Effector memory CD8-positive, alpha-beta T cell (primary cell): ENCODE data around the gene ANO1.

ENCODE experiments used
- ATAC-seq: fragments of 150-1000 bp; cut with Tn5 transposase; replicated peaks from 2 replicates; pipeline ENCODE4 v1.10.0; 2021; ENCODE audit warnings: mild to moderate bottlenecking, moderate library complexity
- DNase-seq, 3 experiments: peaks; one replicate each; pipeline ENCODE4 v3.0.0; 2021
- H3K27ac Mint-ChIP-seq, 2 donors: one replicate each; pipeline ENCODE4 v1.8.0; 2022; ENCODE audit warnings: mild to moderate bottlenecking in 2 of 2, mixed read lengths in 2 of 2, moderate library complexity in 2 of 2
- H3K27me3 Mint-ChIP-seq, 2 donors: one replicate each; pipeline ENCODE4 v1.8.0; 2022; ENCODE audit warnings: mixed read lengths in 2 of 2
- H3K36me3 Mint-ChIP-seq: one replicate; pipeline ENCODE4 v1.8.0; 2022; ENCODE audit warnings: mild to moderate bottlenecking, moderate library complexity, mixed read lengths; ENCODE audit not compliant: insufficient read depth
- H3K4me1 Mint-ChIP-seq, 2 donors: one replicate each; pipeline ENCODE4 v1.8.0; 2022; ENCODE audit warnings: low read depth in 2 of 2, mixed read lengths in 2 of 2
- H3K4me3 Mint-ChIP-seq, 2 donors: one replicate each; pipeline ENCODE4 v1.8.0; 2022; ENCODE audit warnings: mild to moderate bottlenecking in 2 of 2, mixed read lengths in 2 of 2, moderate library complexity in 2 of 2
- H3K9me3 Mint-ChIP-seq, 2 donors: one replicate each; pipeline ENCODE4 v1.8.0; 2022; ENCODE audit warnings: mixed read lengths in 2 of 2

ANO1 gene

DNA sequence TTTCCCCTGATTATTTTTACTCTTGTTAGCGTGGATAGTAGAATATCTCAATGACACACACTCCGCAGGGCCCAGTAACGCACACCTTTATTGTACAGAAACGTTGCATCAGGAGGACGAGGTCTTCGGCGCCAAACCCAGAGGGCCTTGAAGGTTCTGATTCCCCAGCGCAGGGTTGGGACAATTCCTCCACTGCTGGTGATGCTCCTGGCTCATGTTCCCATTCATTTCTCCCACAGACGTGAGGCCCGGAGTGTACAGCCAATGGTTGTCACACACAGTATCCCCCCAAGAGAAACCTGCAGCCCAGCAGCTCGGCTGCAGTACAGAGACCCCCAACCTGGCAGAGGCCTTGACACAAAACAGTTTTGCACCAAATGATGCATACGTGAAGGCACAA, 6.1 kb upstream of the ANO1 start:
- Mint-ChIP-seq H3K9me3 (no peaks in the 10 kb centered on the region), H3K4me1 (peaks cover 0 to 4% of the 10 kb centered on the region in 2 donors), H3K27ac (no peak overlapping the region), H3K36me3 (no peaks in the 10 kb centered on the region), H3K4me3 (no peak overlapping the region), H3K27me3 (peaks cover 86 to 98% of the 10 kb centered on the region in 2 donors)
- no peak for DNase-seq
- ATAC-seq, result no peak

DNA sequence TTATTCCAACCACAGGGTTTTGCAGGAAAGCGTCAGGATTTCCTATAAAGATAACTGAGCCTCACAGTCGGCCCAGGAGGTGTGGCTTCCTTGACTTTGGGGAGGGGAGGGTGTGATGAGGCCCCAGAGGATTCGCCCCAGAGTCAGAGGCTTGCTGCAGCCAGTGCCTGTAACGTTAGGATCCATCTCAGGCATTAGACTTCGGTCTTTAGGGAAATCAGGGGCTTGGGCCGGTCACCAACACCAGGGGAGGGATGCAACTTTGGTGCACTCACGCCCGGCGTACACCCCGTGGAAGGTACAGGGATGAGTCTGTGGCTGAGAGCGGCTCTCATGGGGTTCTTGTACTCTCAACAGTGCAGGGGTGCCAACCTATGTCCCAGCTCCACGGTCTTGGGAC, 5.7 kb upstream of the ANO1 start:
- Mint-ChIP-seq H3K9me3 (no peaks in the 10 kb centered on the region), H3K4me1 (peaks cover 0 to 4% of the 10 kb centered on the region in 2 donors), H3K36me3 (no peaks in the 10 kb centered on the region), H3K27ac (no peak overlapping the region), H3K4me3 (no peak overlapping the region), H3K27me3 (peaks cover 89 to 100% of the 10 kb centered on the region in 2 donors)
- ATAC-seq (no peak), DNase-seq (no peak)

DNA sequence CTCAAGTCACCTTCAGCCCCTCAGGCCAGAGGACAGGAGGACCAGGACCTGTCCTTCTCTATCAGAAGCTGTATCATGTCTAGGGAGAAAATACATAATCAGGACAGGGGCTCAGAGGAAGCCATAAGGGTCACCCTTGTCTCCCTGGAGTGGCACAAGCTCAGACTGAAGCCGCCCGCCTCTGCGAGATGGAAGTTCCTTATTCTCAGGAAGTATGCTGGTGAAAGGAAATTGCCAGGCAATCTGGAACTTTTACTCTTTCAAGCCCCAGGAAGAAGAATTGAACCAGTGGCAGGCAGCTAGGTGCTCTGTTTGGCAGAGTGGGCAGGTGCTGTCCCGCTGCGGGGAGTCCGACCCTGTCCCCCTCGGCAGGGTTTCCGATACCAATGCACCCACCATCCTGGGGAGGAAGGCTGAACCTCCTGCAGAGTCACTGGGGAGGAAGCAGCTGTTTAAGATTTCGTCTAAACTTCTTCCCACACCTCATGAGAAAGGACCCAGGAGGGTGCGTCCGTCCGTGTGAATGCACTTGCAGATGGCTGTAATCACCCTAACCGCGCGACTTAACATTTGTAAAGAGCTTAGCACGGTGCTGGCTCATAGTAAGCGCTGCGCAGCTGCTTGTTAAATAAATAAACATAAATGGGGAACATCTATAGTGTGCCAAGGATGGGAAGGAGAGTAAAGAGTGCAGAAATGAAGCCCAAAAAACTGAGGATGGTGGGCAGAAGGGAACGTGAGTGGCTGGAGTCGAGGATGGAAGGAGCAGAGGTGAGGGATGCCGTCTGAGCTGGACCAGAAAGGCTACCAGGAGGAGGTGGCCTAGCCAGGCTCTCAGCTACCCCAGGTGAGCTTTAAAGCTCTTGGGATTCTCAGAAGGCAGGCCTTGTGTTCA, 5.0 kb upstream of the ANO1 start:
- Mint-ChIP-seq H3K27ac (no peak overlapping the region), H3K9me3 (no peaks in the 10 kb centered on the region), H3K27me3 (peaks cover 86 to 99% of the 10 kb centered on the region in 2 donors), H3K4me1 (peaks cover 0 to 4% of the 10 kb centered on the region in 2 donors), H3K36me3 (no peaks in the 10 kb centered on the region), H3K4me3 (no peak overlapping the region)
- DNase-seq, result no peak
- no peak for ATAC-seq

DNA sequence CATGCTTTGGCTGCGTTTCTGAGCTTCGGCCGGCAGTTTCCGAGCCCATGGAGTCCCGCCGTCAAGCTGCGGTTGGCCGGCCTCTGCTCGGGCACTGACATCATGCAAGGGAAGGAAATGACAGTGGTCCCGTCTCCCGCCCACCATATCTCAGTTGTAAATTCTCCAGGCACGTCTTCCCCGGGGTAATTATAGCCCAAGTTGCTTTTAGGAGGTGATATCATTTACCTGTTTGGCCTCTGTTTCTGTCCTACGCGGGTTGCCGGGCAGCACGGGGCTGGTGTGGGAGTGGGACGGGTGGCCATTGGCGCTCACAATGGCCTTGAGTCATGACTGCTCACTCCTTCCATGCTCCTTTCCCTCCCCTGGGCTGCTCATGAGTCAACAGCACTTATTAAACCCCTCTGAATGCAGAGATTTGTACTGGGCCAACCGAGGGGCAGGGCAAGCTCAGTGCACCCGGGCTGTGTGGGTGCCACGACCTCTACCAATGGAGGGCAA, 4.2 kb upstream of the ANO1 start:
- H3K4me3 Mint-ChIP-seq, result no peak overlapping the region
- H3K4me1 Mint-ChIP-seq, result peaks cover 0 to 4% of the 10 kb centered on the region in 2 donors
- ATAC-seq, result no peak
- no peaks in the 10 kb centered on the region for H3K9me3 Mint-ChIP-seq
- no peaks in the 10 kb centered on the region for H3K36me3 Mint-ChIP-seq
- DNase-seq, result no peak
- H3K27me3 Mint-ChIP-seq, result peaks cover 79 to 91% of the 10 kb centered on the region in 2 donors
- H3K27ac Mint-ChIP-seq, result no peak overlapping the region

DNA sequence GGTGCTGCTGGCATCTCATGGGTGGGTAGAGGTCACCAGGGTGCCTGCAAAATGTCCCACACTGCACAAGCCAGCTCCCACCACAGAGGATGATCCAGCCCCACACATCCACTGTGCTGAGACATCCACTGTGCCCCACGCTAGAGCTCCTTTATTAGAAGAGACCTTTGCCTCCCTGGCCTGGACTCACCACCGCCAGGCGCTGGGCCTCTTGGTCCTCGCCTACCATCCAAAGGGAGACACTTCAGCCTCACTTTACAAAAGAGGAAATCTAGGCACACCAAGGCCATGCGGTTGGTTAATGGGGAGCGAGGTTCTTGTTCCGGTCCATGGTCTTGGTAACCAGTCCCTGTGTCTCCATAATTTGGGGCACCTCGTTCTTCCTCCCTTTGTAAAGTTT, 3.4 kb upstream of the ANO1 start:
- H3K4me1 Mint-ChIP-seq, result peaks cover 0 to 4% of the 10 kb centered on the region in 2 donors
- DNase-seq (no peak), ATAC-seq (no peak)
- no peak overlapping the region for H3K27ac Mint-ChIP-seq
- no peaks in the 10 kb centered on the region for H3K9me3 Mint-ChIP-seq
- no peak overlapping the region for H3K4me3 Mint-ChIP-seq
- H3K27me3 Mint-ChIP-seq, result peaks cover 71 to 90% of the 10 kb centered on the region in 2 donors
- H3K36me3 Mint-ChIP-seq, result no peaks in the 10 kb centered on the region

DNA sequence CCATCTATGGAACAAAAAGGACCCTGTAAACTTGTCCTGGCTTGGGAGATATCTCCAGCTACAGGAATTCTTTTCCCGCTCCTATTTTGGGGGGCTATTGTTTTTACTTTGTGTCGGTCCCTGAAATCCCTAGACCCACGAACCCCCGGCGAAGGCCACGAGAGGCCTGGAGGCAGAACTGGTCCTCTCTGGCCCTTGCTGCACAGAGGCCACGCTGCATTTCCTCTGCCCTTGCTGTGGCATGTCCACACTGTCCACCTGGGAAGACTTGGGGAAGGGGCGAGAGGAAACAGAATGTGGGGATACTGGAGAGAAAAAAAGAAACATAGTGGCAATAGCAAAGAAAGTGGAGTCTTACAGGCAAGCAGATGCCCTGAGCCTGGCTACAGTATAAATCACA, 2.3 kb upstream of the ANO1 start:
- Mint-ChIP-seq H3K4me3 (no peak overlapping the region), H3K36me3 (no peaks in the 10 kb centered on the region), H3K9me3 (no peaks in the 10 kb centered on the region), H3K27ac (no peak overlapping the region), H3K4me1 (peaks cover 0 to 4% of the 10 kb centered on the region in 2 donors), H3K27me3 (peaks cover 60 to 84% of the 10 kb centered on the region in 2 donors)
- ATAC-seq (no peak), DNase-seq (no peak)

DNA sequence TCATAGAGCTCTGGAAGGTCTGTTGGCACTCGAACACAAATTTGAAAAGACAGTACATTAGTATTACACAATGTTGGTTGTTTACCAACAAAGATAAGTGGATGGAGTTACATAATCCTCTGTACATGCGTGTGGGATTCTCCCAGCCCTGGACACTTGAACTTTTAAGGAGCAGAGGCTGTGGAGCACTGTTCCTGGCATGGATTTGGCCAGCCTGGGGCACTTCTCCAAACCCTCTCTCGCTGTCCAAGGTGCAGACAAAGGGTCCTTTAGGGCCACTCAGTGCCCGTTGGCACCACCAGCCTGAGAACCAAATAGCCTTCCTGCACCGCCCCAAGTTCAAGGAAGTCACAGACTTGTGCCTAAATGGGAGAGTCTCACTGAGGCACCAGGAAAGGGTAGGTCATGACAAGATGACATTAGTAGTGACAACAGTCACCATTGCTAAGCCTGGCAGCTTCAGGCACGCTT, 1.6 kb upstream of the ANO1 start:
- Mint-ChIP-seq H3K27ac (no peak overlapping the region), H3K36me3 (no peaks in the 10 kb centered on the region), H3K4me1 (peaks cover 0 to 4% of the 10 kb centered on the region in 2 donors), H3K27me3 (peaks cover 56 to 78% of the 10 kb centered on the region in 2 donors), H3K4me3 (no peak overlapping the region), H3K9me3 (no peaks in the 10 kb centered on the region)
- no peak for ATAC-seq
- DNase-seq, result no peak

DNA sequence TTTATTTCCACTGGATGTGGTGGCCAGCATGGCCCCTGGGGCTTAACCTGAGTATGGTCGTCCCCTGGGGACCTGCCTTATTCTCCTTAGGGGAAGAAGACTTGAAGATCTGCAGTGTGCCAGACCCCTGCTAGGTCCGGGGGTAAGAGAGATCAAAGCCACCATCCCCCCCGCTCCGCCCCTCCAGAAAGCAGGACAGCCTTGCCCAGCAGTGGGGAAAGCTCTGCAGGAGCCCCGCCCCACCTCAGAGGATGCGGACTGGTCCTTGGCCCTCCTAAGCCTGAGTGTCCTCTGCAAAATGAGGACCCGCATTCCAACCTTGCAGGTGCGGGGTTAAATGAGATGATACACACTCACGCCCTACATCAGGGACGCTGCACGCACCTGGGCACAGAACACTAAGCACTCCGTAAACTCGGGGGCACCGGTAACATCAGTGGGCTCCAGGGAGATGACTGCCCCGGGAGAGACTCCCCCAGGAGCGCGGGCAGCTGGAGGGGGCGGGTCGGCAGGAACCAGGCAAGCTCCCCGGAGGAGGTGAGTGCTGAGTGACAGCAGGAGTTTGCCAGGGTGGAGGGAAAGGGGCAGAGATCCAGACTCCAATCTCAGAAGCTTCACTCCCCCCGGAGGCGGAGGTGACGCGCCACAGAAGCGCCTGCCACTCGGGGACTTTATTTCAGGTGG, 564 bp upstream of the ANO1 start:
- Mint-ChIP-seq H3K9me3 (no peaks in the 10 kb centered on the region), H3K27me3 (peaks cover 47 to 68% of the 10 kb centered on the region in 2 donors), H3K4me3 (no peak overlapping the region), H3K4me1 (peaks cover 0 to 4% of the 10 kb centered on the region in 2 donors), H3K27ac (no peak overlapping the region), H3K36me3 (no peaks in the 10 kb centered on the region)
- no peak for DNase-seq
- no peak for ATAC-seq

DNA sequence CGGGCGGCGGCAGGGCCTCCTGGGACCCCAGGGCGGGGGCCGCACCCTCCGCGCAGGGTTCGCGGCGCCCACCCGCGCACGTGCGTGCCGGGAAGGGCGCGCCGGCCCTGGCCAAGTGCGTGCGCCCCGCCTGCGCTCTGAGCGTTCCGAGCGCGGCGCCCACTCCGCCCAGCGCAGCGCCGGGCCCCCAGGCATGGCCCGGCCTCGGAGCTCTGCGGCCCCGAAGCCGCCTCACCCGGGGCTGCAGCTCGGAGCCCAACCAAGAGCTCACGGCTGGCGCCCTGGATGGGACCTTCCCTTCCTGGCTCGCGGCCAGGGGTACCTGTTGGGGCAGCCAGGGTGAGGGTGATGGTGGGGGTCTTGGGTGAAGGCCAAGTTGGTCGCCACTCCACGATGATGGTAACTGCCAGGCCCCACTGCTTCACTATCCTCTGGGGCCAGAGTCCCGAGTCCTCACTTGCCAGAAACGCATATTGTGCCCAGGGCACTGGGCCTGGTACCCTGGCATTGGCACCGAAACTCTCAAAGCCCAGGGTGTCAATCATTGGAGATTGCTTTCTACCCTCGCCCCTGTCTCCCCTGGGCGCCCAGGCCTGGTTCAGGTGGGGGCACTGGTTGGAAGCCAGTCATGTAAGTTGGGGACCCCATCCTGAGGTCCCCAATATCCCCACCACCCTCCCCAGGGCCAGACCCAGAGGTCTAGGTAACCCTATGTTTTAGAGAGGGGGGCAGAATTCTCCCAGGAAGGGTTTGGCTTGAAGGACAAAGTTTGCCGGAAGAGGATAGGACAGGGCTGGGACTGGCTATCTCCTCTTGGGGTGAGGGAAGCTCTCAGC, 882 bp downstream of the ANO1 start:
- Mint-ChIP-seq H3K36me3 (no peaks in the 10 kb centered on the region), H3K27me3 (peaks cover 40 to 66% of the 10 kb centered on the region in 2 donors), H3K4me3 (no peak overlapping the region), H3K4me1 (peaks cover 0 to 2% of the 10 kb centered on the region in 2 donors), H3K27ac (no peak overlapping the region), H3K9me3 (no peaks in the 10 kb centered on the region)
- DNase-seq, result no peak
- no peak for ATAC-seq

DNA sequence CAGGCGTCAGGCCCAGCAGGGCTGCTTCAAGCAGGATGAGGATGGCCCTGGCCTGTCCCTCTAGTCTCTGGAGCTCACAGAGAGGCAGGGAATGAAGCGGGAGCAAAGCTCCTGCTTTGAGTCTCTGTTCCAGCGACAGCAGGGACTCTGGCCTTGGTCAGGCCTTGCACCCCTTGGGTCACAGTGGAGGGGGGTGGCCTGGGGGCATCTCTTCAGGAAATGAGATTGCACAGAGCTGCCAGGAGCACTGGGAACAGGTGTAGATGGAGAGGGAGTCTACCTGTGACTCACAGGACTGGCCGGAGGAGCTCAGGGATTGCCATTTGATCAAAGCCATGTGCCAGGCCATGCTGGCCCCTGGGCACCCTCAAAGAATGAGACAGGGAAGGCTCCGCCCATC, 1.6 kb downstream of the ANO1 start:
- Mint-ChIP-seq H3K4me1 (no peaks in the 10 kb centered on the region), H3K9me3 (no peaks in the 10 kb centered on the region), H3K27me3 (peaks cover 35 to 59% of the 10 kb centered on the region in 2 donors), H3K36me3 (no peaks in the 10 kb centered on the region), H3K27ac (no peak overlapping the region), H3K4me3 (no peak overlapping the region)
- ATAC-seq, result no peak
- no peak for DNase-seq

DNA sequence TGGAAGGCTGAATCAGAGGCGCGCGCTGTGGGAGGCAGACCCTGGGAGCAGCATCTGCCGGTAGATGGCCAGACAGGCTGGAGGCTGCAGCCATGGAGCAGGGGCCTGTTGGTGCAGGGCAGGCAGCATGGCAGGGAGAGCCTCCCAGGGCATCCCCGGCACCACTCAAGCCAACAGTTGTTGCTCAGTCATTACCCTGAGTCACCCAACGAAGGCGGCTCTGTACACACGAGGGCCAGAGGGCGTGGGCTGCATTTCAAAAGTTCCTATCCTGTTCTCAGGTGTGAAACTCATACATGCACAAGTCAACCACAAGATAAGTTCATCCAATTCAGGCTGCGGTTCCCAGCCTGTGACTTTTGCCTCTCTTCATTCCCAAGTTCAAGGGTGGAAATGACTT, 2.6 kb downstream of the ANO1 start:
- Mint-ChIP-seq H3K9me3 (no peaks in the 10 kb centered on the region), H3K36me3 (no peaks in the 10 kb centered on the region), H3K4me3 (no peak overlapping the region), H3K27me3 (peaks cover 24 to 56% of the 10 kb centered on the region in 2 donors), H3K4me1 (no peaks in the 10 kb centered on the region), H3K27ac (no peak overlapping the region)
- DNase-seq (no peak), ATAC-seq (no peak)

DNA sequence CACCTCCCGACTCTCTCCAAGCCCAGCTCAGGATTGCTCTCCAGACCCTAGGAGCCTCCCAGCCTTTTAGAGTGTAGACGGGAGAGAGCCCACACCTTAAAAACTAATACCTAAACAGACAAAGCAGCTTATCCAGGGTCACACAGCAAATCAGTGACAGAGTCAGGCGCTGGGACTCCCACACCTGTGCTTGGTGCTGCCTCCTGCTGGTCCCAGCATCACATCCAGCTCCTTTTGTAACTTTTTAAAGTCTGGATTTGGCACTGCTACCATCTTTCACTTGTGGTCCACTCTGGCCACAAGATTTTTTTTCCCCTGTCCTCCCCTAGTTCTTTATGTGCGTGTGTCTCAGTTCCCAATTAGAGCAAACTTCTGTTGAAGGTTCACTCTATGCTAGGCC, 4.7 kb downstream of the ANO1 start:
- Mint-ChIP-seq H3K9me3 (no peaks in the 10 kb centered on the region), H3K36me3 (no peaks in the 10 kb centered on the region), H3K27ac (no peak overlapping the region), H3K27me3 (peaks cover 9 to 51% of the 10 kb centered on the region in 2 donors), H3K4me3 (no peak overlapping the region), H3K4me1 (no peaks in the 10 kb centered on the region)
- DNase-seq, result no peak
- ATAC-seq, result no peak
